ENCODE measurements around the gene ZBTB16.
A peak's percentile ranks its signal among the peaks of the same experiment; 100 is the strongest.

DNA sequence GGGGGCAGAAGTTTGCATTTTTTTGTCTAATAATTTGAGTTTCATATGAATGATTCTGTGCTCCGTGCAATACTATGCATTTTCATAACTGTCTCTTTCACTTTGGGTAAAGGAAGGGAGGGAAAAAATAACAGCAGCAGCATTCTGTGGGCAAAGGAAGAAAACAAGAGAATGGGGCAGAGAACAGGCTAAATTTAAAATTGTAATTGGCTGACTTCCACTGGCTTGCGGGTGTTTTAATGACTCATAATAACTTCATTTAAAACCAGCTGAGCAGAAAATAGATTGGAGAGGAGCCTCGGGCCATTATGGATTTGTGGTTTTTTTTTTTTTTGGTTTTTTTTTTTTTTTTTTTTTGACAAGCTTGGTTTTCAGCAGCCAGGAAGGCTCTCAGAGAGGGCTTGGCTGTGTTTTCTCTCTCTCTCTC, 107.4 kb downstream of the ZBTB16 start:
- TF ChIP-seq, protein P1, sequence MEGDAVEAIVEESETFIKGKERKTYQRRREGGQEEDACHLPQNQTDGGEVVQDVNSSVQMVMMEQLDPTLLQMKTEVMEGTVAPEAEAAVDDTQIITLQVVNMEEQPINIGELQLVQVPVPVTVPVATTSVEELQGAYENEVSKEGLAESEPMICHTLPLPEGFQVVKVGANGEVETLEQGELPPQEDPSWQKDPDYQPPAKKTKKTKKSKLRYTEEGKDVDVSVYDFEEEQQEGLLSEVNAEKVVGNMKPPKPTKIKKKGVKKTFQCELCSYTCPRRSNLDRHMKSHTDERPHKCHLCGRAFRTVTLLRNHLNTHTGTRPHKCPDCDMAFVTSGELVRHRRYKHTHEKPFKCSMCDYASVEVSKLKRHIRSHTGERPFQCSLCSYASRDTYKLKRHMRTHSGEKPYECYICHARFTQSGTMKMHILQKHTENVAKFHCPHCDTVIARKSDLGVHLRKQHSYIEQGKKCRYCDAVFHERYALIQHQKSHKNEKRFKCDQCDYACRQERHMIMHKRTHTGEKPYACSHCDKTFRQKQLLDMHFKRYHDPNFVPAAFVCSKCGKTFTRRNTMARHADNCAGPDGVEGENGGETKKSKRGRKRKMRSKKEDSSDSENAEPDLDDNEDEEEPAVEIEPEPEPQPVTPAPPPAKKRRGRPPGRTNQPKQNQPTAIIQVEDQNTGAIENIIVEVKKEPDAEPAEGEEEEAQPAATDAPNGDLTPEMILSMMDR (IDR thresholded peaks at IDR 0.05) = no peak
- peak in 1 of 4 donors; percentile 22 for TF ChIP-seq POLR2A (IDR thresholded peaks at IDR 0.05)

All from esophagus squamous epithelium (tissue), 4 donors.